G401 (cell line): ENCODE results near the gene PLCB3. TPM values are rescaled to one million over a fixed set of nuclear protein-coding genes. Genes with fewer than 3 reads are reported as not detected.
A peak's percentile ranks its signal among the peaks of the same experiment; 100 is the strongest.

Source experiments
- DNase-seq: peaks from one replicate; pipeline ENCODE4 v3.0.0-alpha.2; 2015; ENCODE audit warnings: low spot score
- in situ Hi-C: cut with HindIII; loops from 2 replicates; pipeline ENCODE4 v1.10.0; 2016; ENCODE audit warnings: low sequenced_read_pairs, mixed read lengths
- total RNA-seq: library from RNA; depleted of rRNA; stranded (reverse); fragments of >200 nt; shearing (Covaris generic); gene quantifications from 2 replicates; pipeline ENCODE4 v1.2.3, GENCODE V29; 2014

PLCB3 gene
- total RNA-seq, 1 experiment from 2014 or later = 62.7 TPM

GRCh38 chr11:64246871-64247728 is 4.2 kb upstream of the PLCB3 start, which contains the start of gene PPP1R14B:
Gene PPP1R14B (minus strand): TSS chr11:64246943. CDS start chr11:64246673, 270 bp downstream.
- in situ Hi-C loops = no loop called here
- peak; percentile 79 for DNase-seq

GRCh38 chr11:64247729-64248531 is 3.4 kb upstream of the PLCB3 start:
- in situ Hi-C loops = no loop called here
- no peak for DNase-seq

- in situ Hi-C loops = no loop called here
- DNase-seq = no peak
Measured at GRCh38 chr11:64248578-64248977, 2.8 kb upstream of the PLCB3 start.

GRCh38 chr11:64249038-64249437 is 2.3 kb upstream of the PLCB3 start:
- in situ Hi-C loops = no loop called here
- no peak for DNase-seq

GRCh38 chr11:64249563-64250414 is 1.5 kb upstream of the PLCB3 start:
- in situ Hi-C loops = no loop called here
- no peak for DNase-seq

- DNase-seq = no peak
Measured at GRCh38 chr11:64250415-64251015, 815 bp upstream of the PLCB3 start.

GRCh38 chr11:64251753-64252002 is 348 bp downstream of the PLCB3 start:
- DNase-seq = no peak
- in situ Hi-C loops = no loop called here

More at GRCh38 chr11:64250415-64251015, 815 bp upstream of the PLCB3 start:
- in situ Hi-C loops = no loop called here

GRCh38 chr11:64252003-64252872 is 908 bp downstream of the PLCB3 start:
- DNase-seq = no peak
- in situ Hi-C loops = no loop called here

GRCh38 chr11:64253043-64253442 is 1.7 kb downstream of the PLCB3 start:
- in situ Hi-C loops = no loop called here
- no peak for DNase-seq

- in situ Hi-C loops = no loop called here
- DNase-seq = peak; percentile 78
Measured at GRCh38 chr11:64253481-64253880, 2.2 kb downstream of the PLCB3 start.

GRCh38 chr11:64254326-64254725 is 3.0 kb downstream of the PLCB3 start:
- in situ Hi-C loops = no loop called here
- DNase-seq = no peak

GRCh38 chr11:64255135-64256128 is 4.1 kb downstream of the PLCB3 start:
- DNase-seq = no peak
- in situ Hi-C loops = no loop called here

- in situ Hi-C loops = no loop called here
- DNase-seq = no peak
Measured at GRCh38 chr11:64256300-64256699, 5.0 kb downstream of the PLCB3 start.

- in situ Hi-C loops = no loop called here
- no peak for DNase-seq
Measured at GRCh38 chr11:64258356-64258755, 7.0 kb downstream of the PLCB3 start.

GRCh38 chr11:64258946-64259532 is 7.7 kb downstream of the PLCB3 start:
- in situ Hi-C loops = no loop called here
- no peak for DNase-seq

- DNase-seq = no peak
- in situ Hi-C loops = no loop called here
Measured at GRCh38 chr11:64259533-64260067, 8.3 kb downstream of the PLCB3 start.
